GM23248 (cell line): ENCODE measurements around the gene MED25.

Experiments used
- EZH2 ChIP-seq: fragments of 200-600 bp; sonication (generic); IDR thresholded peaks from 2 replicates; pipeline ENCODE4 v1.6.1; 2018; ENCODE audit warnings: antibody characterized with exemption, mild to moderate bottlenecking; ENCODE audit not compliant: insufficient read depth, poor library complexity, severe bottlenecking
- EZH2phosphoT487 ChIP-seq: fragments of 200-600 bp; sonication (generic); IDR thresholded peaks from 2 replicates; pipeline ENCODE4 v1.6.1; 2018; ENCODE audit warnings: antibody characterized with exemption, moderate library complexity, mild to moderate bottlenecking, low read depth; ENCODE audit not compliant: insufficient read depth

GRCh38 chr19:49857061-49857837, 39.2 kb downstream of the MED25 start:
- TF ChIP-seq EZH2phosphoT487 = no peak
- TF ChIP-seq EZH2 = no peak
